ENCODE results near the gene IL22.

GRCh38 chr12:68225576-68226476, 27.6 kb downstream of the IL22 start, which contains the start of gene IL26:
- TF ChIP-seq CTCF (IDR thresholded peaks at IDR 0.05; ENCODE audit: insufficient read depth, low read depth, low read length) (no peak), EZH2 (IDR thresholded peaks at IDR 0.05; ENCODE audit: insufficient read depth, low read length) (no peak)
